ENCODE data around the gene CDK6.
"Not testable (repeated sequence)": the region's sequence is repeated elsewhere in the genome, so short reads cannot be mapped to it uniquely, and the experiment has no call there.

The CDK6 gene

GRCh38 chr7:92876836-92877235 is 40.5 kb upstream of the CDK6 start:
- no peak overlapping the region for H3K4me3 ChIP-seq (ENCODE audit: low read length)
- no peak for TF ChIP-seq CTCF (IDR thresholded peaks at IDR 0.05; ENCODE audit: insufficient read depth, low read depth, low read length, missing control alignments)

GRCh38 chr7:92875719-92876118 is 39.3 kb upstream of the CDK6 start:
- peak; percentile 95 for DNase-seq (ENCODE audit: low read depth)
- no peak overlapping the region for H3K4me3 ChIP-seq (ENCODE audit: low read length)
- no peak for TF ChIP-seq CTCF (IDR thresholded peaks at IDR 0.05; ENCODE audit: insufficient read depth, low read depth, low read length, missing control alignments)

More at GRCh38 chr7:92876836-92877235, 40.5 kb upstream of the CDK6 start:
- DNase-seq (ENCODE audit: low read depth): no peak

DNA sequence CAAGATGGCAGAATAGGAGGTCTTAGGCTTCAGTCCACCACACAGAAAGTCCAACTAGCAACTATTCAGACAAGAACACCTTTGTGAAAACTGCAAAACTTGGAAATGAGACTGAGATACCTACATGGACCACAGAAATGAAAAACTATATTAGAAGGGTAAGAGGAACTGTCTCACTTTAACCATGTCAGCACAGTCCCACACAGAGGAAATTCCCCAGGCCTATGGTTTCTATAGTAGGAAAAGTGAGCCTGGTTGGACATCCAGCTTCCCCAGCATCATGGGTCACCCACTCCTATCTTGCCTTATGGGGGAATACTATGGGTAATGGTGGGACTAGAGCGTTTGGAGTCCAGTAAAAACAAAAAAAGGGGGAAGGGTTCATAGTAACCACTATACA is 38.8 kb upstream of the CDK6 start:
- H3K4me3 ChIP-seq (ENCODE audit: low read length): no peak overlapping the region
- no peak for TF ChIP-seq CTCF (IDR thresholded peaks at IDR 0.05; ENCODE audit: insufficient read depth, low read depth, low read length, missing control alignments)
- DNase-seq (ENCODE audit: low read depth): no peak

DNA sequence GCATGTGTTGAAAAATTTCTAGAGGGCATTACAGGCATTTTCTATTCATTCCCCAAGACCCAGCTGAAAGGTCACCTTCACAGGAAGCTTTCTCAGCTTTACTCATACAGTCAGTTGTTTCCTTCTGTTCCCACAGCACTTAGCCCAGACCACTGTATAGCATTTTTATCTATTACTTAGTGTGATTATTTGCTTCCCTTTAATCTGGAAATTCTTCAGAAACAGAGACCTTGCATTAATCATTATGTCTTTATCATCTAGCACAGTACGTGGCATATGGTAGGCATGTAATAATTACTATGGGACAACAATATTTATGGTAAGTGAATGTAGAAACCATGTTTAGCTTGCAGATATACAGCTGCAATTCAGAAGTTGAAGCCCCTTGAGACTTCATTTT is 38.2 kb upstream of the CDK6 start:
- no peak for TF ChIP-seq CTCF (IDR thresholded peaks at IDR 0.05; ENCODE audit: insufficient read depth, low read depth, low read length, missing control alignments)
- DNase-seq (ENCODE audit: low read depth): peak; percentile 8
- H3K4me3 ChIP-seq (ENCODE audit: low read length): no peak overlapping the region

DNA sequence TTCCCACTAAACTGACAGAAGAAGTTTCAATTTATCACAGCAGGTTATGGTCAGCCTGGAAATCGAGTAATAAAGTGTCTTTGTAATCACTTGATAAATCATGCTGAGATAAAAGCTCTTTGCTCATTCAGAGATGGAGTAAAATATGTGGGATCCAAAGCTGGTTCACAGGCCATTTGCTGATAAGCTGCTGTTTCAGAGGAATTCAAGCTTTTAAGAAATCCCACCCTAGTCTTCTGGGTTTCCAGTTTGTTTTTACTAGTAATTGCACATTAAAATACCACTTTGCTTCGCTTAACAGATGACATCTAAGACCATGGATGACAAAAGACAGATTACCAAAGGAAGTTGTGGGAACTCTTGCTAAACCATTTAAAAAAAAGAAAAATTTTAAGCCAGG is 37.4 kb upstream of the CDK6 start:
- no peak overlapping the region for H3K4me3 ChIP-seq (ENCODE audit: low read length)
- DNase-seq (ENCODE audit: low read depth): no peak
- TF ChIP-seq CTCF (IDR thresholded peaks at IDR 0.05; ENCODE audit: insufficient read depth, low read depth, low read length, missing control alignments): no peak

GRCh38 chr7:92872701-92873100 is 36.3 kb upstream of the CDK6 start:
- peak; percentile 18 for DNase-seq (ENCODE audit: low read depth)
- no peak overlapping the region for H3K4me3 ChIP-seq (ENCODE audit: low read length)
- no peak for TF ChIP-seq CTCF (IDR thresholded peaks at IDR 0.05; ENCODE audit: insufficient read depth, low read depth, low read length, missing control alignments)

GRCh38 chr7:92868683-92869293 is 32.4 kb upstream of the CDK6 start:
- H3K4me3 ChIP-seq (ENCODE audit: low read length): no peak overlapping the region
- no peak for TF ChIP-seq CTCF (IDR thresholded peaks at IDR 0.05; ENCODE audit: insufficient read depth, low read depth, low read length, missing control alignments)
- DNase-seq (ENCODE audit: low read depth): no peak

DNA sequence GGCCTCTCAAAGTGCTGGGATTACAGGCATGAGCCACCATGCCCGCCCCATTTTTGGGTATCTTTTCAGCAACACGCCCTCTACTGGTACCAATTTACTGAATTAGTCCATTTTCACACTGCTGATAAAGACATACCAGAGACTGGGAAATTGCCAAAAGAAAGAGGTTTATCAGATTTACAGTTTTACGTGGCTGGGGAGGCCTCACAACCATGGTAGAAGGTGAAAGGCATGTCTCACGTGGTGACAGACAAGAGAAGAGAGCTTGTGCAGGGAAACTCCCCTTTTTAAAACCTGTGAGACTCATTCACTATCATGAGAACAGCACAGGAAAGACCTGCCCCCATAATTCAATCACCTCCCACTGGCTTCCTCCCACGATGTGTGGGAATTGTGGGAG is 27.8 kb upstream of the CDK6 start:
- not testable (repeated sequence) for DNase-seq (ENCODE audit: low read depth); H3K4me3 ChIP-seq (ENCODE audit: low read length)

All from epithelial cell of esophagus (primary cell).